GM12874 (cell line): ENCODE measurements around the gene ACSBG1.

Experiments used
- CTCF ChIP-seq: IDR thresholded peaks from 2 replicates; pipeline ENCODE4 v1.5.1; 2011; ENCODE audit warnings: low read depth, mild to moderate bottlenecking, control low read depth, low read length, moderate library complexity; ENCODE audit not compliant: insufficient read depth

Gene ACSBG1

GRCh38 chr15:78213425-78213750, 21.0 kb downstream of the ACSBG1 start:
- TF ChIP-seq CTCF = no peak

- no peak for TF ChIP-seq CTCF
Observed at GRCh38 chr15:78212546-78213424, 21.6 kb downstream of the ACSBG1 start.

- TF ChIP-seq CTCF = no peak
Observed at GRCh38 chr15:78212008-78212407, 22.4 kb downstream of the ACSBG1 start.

GRCh38 chr15:78211189-78211921, 23.0 kb downstream of the ACSBG1 start:
- no peak for TF ChIP-seq CTCF

- TF ChIP-seq CTCF = no peak
Observed at GRCh38 chr15:78210349-78210717, 24.0 kb downstream of the ACSBG1 start.

GRCh38 chr15:78209646-78210348, 24.6 kb downstream of the ACSBG1 start:
- no peak for TF ChIP-seq CTCF
